GM18909 (cell line): ENCODE data around the gene ZNF488.

ENCODE experiments used
- ATAC-seq: cut with Tn5 transposase; IDR thresholded peaks from one replicate; pipeline ENCODE4 v1.9.1; 2021; ENCODE audit warnings: mild to moderate bottlenecking; ENCODE audit not compliant: unreplicated experiment, poor library complexity

Gene ZNF488

GRCh38 chr10:47318706-47319105, 65.4 kb downstream of the ZNF488 start:
- no peak for ATAC-seq

- no peak for ATAC-seq
Measured at GRCh38 chr10:47317251-47317650, 66.8 kb downstream of the ZNF488 start.

GRCh38 chr10:47316131-47316530, 68.0 kb downstream of the ZNF488 start:
- ATAC-seq, result no peak
